CD4-positive, alpha-beta T cell treated with Interleukin-6 for 4 hours (primary cell): ENCODE data around the gene LENG1.

Experiments
- DNase-seq: peaks from one replicate; pipeline ENCODE4 v3.0.0-alpha.2; 2020; ENCODE audit warnings: mixed read lengths

Gene LENG1

DNA sequence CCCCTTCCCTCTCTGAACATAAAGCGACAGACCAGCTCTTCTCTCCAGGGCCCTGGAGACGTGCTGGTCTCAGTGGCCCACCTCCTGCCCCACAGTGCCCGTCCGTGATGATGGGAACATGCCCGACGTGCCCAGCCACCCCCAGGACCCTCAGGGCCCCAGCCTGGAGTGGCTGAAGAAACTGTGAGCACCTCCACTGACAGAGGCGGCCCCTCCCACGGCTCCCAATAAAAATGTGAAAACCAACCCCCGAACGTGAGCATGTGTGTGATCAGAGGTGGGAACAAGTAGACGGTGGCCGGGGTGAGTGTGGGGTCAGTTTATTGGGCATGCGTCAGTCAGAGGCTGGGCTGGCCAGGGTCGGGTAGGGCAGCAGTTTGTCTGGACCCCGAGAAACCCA lies 52.8 kb downstream of the LENG1 start:
- DNase-seq = no peak

DNA sequence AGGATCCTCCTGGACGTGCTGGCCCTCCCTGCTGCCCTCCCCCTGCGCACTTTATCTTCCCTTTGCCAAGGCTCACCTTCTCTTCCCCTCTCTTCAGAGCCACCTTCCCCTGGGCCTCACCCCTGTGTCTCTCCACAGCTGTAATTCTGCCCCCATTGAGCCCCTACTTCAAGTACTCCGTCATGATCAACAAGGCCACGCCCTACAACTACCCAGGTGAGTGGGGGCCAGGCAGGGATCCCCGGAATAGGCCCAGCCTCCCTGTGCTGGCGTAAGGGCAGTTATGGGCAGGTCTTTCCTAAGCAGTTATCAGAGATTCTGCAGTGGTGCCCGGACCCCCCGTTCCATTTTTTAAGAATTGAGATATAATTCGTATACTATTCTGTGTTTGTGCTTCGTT lies 53.7 kb downstream of the LENG1 start:
- DNase-seq = no peak
